22Rv1 (cell line): Measurements from ENCODE around the gene PLXDC2.

Experiments used
- ZFX ChIP-seq: fragments of 450-650 bp; IDR thresholded peaks from 2 replicates; pipeline ENCODE4 v1.6.1; 2017; ENCODE audit warnings: antibody characterized with exemption, borderline replicate concordance
- TF ChIP-seq, protein P1 (sequence below): fragments of 450-650 bp; IDR thresholded peaks from 2 replicates; pipeline ENCODE4 v1.5.1; 2017; ENCODE audit warnings: mild to moderate bottlenecking

DNA sequence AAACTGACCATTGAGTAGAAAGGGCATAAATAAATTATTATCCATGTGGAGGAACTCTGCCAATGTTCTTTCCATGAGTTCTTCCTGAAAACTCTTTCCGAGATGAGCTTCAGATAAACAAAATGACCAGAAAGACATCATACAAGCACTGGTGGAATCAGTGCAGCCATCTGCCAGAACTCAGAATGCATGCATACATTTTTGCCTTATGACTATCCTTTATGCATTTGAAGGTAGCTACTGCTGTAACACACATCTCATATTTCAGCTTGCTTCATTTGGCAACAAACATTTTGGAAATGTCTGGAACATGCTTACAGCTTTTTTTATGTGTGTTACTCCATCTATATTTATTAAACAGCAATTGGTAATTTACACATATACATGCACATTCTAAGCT is 448.9 kb downstream of the PLXDC2 start:
- TF ChIP-seq, protein P1, sequence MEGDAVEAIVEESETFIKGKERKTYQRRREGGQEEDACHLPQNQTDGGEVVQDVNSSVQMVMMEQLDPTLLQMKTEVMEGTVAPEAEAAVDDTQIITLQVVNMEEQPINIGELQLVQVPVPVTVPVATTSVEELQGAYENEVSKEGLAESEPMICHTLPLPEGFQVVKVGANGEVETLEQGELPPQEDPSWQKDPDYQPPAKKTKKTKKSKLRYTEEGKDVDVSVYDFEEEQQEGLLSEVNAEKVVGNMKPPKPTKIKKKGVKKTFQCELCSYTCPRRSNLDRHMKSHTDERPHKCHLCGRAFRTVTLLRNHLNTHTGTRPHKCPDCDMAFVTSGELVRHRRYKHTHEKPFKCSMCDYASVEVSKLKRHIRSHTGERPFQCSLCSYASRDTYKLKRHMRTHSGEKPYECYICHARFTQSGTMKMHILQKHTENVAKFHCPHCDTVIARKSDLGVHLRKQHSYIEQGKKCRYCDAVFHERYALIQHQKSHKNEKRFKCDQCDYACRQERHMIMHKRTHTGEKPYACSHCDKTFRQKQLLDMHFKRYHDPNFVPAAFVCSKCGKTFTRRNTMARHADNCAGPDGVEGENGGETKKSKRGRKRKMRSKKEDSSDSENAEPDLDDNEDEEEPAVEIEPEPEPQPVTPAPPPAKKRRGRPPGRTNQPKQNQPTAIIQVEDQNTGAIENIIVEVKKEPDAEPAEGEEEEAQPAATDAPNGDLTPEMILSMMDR = no peak
- TF ChIP-seq ZFX = no peak
